GM12872 (cell line): ENCODE results near the gene SLC52A1.
A peak's percentile ranks its signal among the peaks of the same experiment; 100 is the strongest.

Source experiments
- TF ChIP-seq, protein P1 (sequence below): IDR thresholded peaks from 3 replicates; pipeline ENCODE4 v1.5.1; 2011; ENCODE audit warnings: low read depth, mild to moderate bottlenecking, low read length, moderate library complexity; ENCODE audit not compliant: insufficient read depth

Gene SLC52A1

GRCh38 chr17:5035315-5035714 lies at the start of gene SLC52A1:
Gene SLC52A1 (minus strand): TSS chr17:5035426. CDS start chr17:5034606, 820 bp downstream.
- TF ChIP-seq, protein P1, sequence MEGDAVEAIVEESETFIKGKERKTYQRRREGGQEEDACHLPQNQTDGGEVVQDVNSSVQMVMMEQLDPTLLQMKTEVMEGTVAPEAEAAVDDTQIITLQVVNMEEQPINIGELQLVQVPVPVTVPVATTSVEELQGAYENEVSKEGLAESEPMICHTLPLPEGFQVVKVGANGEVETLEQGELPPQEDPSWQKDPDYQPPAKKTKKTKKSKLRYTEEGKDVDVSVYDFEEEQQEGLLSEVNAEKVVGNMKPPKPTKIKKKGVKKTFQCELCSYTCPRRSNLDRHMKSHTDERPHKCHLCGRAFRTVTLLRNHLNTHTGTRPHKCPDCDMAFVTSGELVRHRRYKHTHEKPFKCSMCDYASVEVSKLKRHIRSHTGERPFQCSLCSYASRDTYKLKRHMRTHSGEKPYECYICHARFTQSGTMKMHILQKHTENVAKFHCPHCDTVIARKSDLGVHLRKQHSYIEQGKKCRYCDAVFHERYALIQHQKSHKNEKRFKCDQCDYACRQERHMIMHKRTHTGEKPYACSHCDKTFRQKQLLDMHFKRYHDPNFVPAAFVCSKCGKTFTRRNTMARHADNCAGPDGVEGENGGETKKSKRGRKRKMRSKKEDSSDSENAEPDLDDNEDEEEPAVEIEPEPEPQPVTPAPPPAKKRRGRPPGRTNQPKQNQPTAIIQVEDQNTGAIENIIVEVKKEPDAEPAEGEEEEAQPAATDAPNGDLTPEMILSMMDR, result no peak

GRCh38 chr17:5080591-5080990 lies 45.4 kb upstream of the SLC52A1 start:
- TF ChIP-seq, protein P1, result no peak

DNA sequence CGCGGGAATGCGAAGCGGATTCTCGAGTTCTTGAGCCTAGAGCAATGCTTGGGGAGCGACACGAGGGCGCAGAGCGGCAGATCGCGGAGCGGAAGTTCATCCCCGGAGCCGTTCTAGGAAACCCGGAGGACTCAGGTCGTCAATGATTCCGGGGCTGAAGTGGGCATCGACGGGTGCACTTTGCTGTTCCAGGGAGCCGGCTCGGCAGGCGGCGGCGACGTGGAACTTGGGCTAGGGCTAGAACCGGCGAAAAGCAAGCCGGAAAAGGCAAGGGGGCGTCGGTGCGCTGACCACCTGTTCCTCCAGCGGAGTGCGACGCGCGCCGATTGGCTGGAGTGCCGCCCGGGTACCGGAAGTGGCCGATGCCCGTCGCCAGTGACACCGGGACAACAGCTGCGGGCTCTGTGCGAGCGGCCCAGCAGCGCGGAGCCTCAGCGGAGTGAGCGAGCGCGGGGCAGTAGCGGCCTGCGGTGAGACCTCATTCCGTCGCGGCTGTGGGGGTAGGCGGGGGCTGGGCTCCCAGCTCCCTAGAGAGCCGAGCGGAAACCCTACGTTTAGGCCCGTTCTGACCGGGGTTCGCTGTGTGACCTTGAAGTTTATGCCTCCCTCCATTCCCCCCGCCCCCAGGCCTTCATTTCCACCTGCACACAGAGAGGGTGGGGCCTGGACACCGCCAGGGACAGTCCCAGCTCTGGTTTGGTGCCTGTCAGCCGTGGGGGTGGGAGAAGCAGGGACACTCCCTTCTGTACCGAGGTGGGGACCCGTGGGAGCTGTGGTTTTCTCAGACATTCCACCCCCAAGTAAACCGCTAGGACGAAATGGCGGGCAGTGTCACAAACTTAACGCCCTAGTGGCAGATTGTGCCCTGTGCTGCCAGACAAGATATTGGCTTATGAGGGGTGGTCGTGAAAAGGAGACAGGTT lies 43.1 kb upstream of the SLC52A1 start, which contains the start of gene ZFP3:
ZFP3 (plus strand) TSS at position 362 of the 923 bp plus-strand sequence. CDS start 13,038 bp downstream, outside the sequence.
- TF ChIP-seq, protein P1, result peak; percentile 27; the same call in 1 of the 3 replicates

DNA sequence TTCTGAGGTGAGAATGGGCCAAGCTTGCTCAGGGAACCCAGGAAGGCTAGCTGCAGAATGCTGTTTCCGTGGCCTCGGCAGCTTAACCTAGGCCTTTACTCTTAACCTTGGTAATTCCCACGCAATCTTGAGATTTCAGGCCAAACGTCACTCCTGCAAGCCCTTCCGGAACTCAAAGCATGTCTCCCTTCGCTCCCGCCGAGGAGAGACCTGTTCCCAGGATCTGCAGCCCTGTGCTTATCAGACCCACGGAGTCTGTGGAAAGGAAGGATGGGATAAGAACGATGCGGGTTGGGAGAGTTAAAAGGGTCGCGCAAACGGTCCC lies 42.5 kb upstream of the SLC52A1 start:
- TF ChIP-seq, protein P1, result no peak

- TF ChIP-seq, protein P1, result no peak
Measured at GRCh38 chr17:5069724-5070123, 34.5 kb upstream of the SLC52A1 start.

DNA sequence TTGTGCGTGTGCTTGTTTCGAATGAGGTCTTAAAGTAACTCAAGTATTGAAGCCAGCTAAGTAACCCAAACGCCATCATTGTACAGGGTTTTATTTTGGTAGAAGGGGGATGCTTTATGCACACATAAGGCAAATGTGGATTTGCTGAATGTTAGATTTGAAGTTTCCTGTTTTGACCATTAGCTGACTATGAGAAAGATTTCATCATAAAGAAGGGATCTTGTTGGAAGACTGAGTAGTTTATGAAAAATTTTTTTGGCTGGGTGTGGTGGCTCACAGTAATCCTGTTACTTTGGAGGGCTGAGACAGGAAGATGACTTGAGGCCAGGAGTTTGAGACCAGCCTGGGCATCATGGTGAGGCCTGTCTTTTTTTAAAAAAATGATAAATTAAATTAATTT lies 33.0 kb upstream of the SLC52A1 start:
- TF ChIP-seq, protein P1, result no peak

DNA sequence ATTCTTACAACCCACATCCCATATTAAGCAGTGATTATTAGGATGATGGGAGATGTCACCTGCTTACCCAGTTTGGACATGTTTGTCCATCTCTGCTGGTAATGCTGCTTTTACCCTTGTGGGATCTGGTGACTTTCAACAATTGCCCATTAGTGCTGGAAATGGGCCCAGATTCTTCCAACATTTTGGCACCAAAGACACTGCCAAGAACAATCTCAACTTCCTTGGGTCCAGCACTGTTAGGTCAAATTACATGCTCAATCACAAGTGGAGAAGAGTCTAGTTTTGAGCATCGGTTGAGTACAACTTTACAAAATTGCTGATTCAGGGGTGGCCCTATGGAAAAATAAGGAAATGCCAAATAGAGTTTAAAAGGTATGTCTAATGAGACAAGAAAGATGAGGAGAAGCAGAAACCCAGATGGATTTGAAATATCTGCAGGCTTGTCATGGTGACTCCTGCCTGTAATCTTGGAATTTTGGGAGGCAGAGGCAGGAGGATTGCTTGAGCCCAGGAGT lies 30.1 kb upstream of the SLC52A1 start:
- TF ChIP-seq, protein P1, result no peak
